IMR-90 (cell line): ENCODE results near the gene NIPBL. TPM values are rescaled to one million over a fixed set of nuclear protein-coding genes. Genes with fewer than 3 reads are reported as not detected.

Experiments used
- ATAC-seq: fragments of 200-7000 bp; cut with Tn5 transposase; 2 replicates; pipeline ENCODE4 v1.9.1; 2020; ENCODE audit warnings: low read depth, mild to moderate bottlenecking, moderate library complexity
- BruUV-seq: library from RNA; stranded (reverse); fragments of 400-500 nt; replicated peaks from 2 replicates; lab custom pipeline; 2021; lab: Mats Ljungman, UMichigan
- CTCF ChIA-PET: fragments of 300-600 bp; formaldehyde crosslinking; extraction: SDS; loops from one replicate; lab custom pipeline; 2021; ENCODE audit warnings: antibody characterized with exemption; lab: Yijun Ruan, JAX
- POLR2A ChIA-PET: fragments of 300-600 bp; sonication (Branson Sonifier 250); formaldehyde crosslinking; loops from one replicate; lab custom pipeline; 2022; ENCODE audit warnings: antibody characterized with exemption; ENCODE audit not compliant: unreplicated experiment; lab: Charles Lee
- DNase-seq: peaks from one replicate; pipeline ENCODE4 v3.0.0; 2013
- H2AFZ ChIP-seq: replicated peaks from 2 replicates; pipeline ENCODE3; 2013; ENCODE audit warnings: low read length, mild to moderate bottlenecking; ENCODE audit not compliant: poor library complexity
- H2AK5ac ChIP-seq: 2 replicates; pipeline ENCODE4 v1.6.1; 2013; ENCODE audit warnings: low read depth, low read length, inconsistent platforms
- H2AK9ac ChIP-seq: replicated peaks from 2 replicates; pipeline ENCODE3; 2013; ENCODE audit warnings: mild to moderate bottlenecking, low read depth, low read length, moderate library complexity; ENCODE audit not compliant: poor library complexity
- H2BK120ac ChIP-seq: 2 replicates; pipeline ENCODE4 v1.6.1; 2013; ENCODE audit warnings: low read depth, low read length, inconsistent platforms
- H2BK15ac ChIP-seq: 3 replicates; pipeline ENCODE4 v1.6.1; 2013; ENCODE audit warnings: low read depth, low read length, inconsistent platforms
- H2BK20ac ChIP-seq: 2 replicates; pipeline ENCODE4 v1.6.1; 2013; ENCODE audit warnings: low read depth, mild to moderate bottlenecking, inconsistent platforms, low read length, moderate library complexity
- H2BK5ac ChIP-seq: 2 replicates; pipeline ENCODE4 v1.6.1; 2013; ENCODE audit warnings: mild to moderate bottlenecking, low read depth, low read length, inconsistent platforms; ENCODE audit not compliant: poor library complexity, severe bottlenecking
- H3K14ac ChIP-seq: replicated peaks from 2 replicates; pipeline ENCODE4 v1.6.1; 2013; ENCODE audit warnings: low read depth, low read length, inconsistent platforms
- H3K18ac ChIP-seq: 2 replicates; pipeline ENCODE4 v1.6.1; 2013; ENCODE audit warnings: low read depth, low read length, control low read depth
- H3K23ac ChIP-seq: 2 replicates; pipeline ENCODE4 v1.6.1; 2013; ENCODE audit warnings: low read depth, low read length, inconsistent platforms
- H3K27ac ChIP-seq: 2 replicates; pipeline ENCODE4 v1.5.1; 2013; ENCODE audit warnings: mild to moderate bottlenecking, control low read depth, low read length; ENCODE audit not compliant: insufficient read depth
- H3K27me3 ChIP-seq: 2 replicates; pipeline ENCODE4 v1.6.1; 2013; ENCODE audit warnings: low read length; ENCODE audit not compliant: control insufficient read depth, insufficient read depth
- H3K36me3 ChIP-seq: 2 replicates; pipeline ENCODE4 v1.6.1; 2013; ENCODE audit warnings: low read length, mixed read lengths; ENCODE audit not compliant: control insufficient read depth, insufficient read depth
- H3K4ac ChIP-seq: 2 replicates; pipeline ENCODE4 v1.6.1; 2013; ENCODE audit warnings: low read depth, low read length, inconsistent platforms
- H3K4me1 ChIP-seq: 2 replicates; pipeline ENCODE4 v1.6.1; 2013; ENCODE audit warnings: low read length, mixed read lengths; ENCODE audit not compliant: control insufficient read depth, insufficient read depth
- H3K4me2 ChIP-seq: 2 replicates; pipeline ENCODE4 v1.6.1; 2013; ENCODE audit warnings: low read depth, mild to moderate bottlenecking, control low read depth, low read length, moderate library complexity
- H3K4me3 ChIP-seq: 2 replicates; pipeline ENCODE4 v1.5.1; 2013; ENCODE audit warnings: low read depth, mild to moderate bottlenecking, control low read depth, low read length, moderate library complexity; ENCODE audit not compliant: insufficient read depth
- H3K56ac ChIP-seq: 2 replicates; pipeline ENCODE4 v1.6.1; 2013; ENCODE audit warnings: low read length, inconsistent platforms; ENCODE audit not compliant: insufficient read depth; ENCODE audit errors: extremely low read depth
- H3K79me1 ChIP-seq, 2 experiments: 2 replicates each; pipeline ENCODE4 v1.6.1; 2013; ENCODE audit warnings: low read length in 2 of 2, inconsistent platforms in 1 of 2, low read depth in 1 of 2
- H3K9ac ChIP-seq: 2 replicates; pipeline ENCODE4 v1.6.1; 2013; ENCODE audit warnings: low read depth, low read length, control low read depth
- H3K9me1 ChIP-seq: 2 replicates; pipeline ENCODE4 v1.6.1; 2013; ENCODE audit warnings: low read length, inconsistent platforms; ENCODE audit not compliant: insufficient read depth
- H3K9me3 ChIP-seq: 2 replicates; pipeline ENCODE4 v1.6.1; 2013; ENCODE audit warnings: low read length; ENCODE audit not compliant: control insufficient read depth, insufficient read depth
- H4K20me1 ChIP-seq: 2 replicates; pipeline ENCODE4 v1.6.1; 2013; ENCODE audit warnings: low read length, inconsistent platforms; ENCODE audit not compliant: insufficient read depth
- H4K5ac ChIP-seq: 2 replicates; pipeline ENCODE4 v1.6.1; 2013; ENCODE audit warnings: mild to moderate bottlenecking, low read depth, low read length, control low read depth
- H4K8ac ChIP-seq, 2 experiments: 2 replicates each; pipeline ENCODE4 v1.6.1; 2013; ENCODE audit warnings: low read depth in 2 of 2, low read length in 2 of 2, control low read depth in 1 of 2, inconsistent platforms in 1 of 2
- H4K91ac ChIP-seq: 2 replicates; pipeline ENCODE4 v1.6.1; 2013; ENCODE audit warnings: low read depth, low read length, inconsistent platforms; ENCODE audit not compliant: insufficient read depth
- CEBPB ChIP-seq: IDR thresholded peaks from 2 replicates; pipeline ENCODE4 v1.6.1; 2012; ENCODE audit warnings: low read depth, low read length, improper control_type of control experiment
- CTCF ChIP-seq: conservative IDR thresholded peaks from 2 replicates; pipeline ENCODE4 v1.5.1; 2012; ENCODE audit warnings: mild to moderate bottlenecking, low read depth, low read length, improper control_type of control experiment
- ELK1 ChIP-seq: fragments of 150-350 bp; IDR thresholded peaks from 2 replicates; pipeline ENCODE4 v1.6.1; 2016; ENCODE audit warnings: low read depth, mild to moderate bottlenecking, low read length, moderate library complexity, borderline replicate concordance
- MAFK ChIP-seq: IDR thresholded peaks from 2 replicates; pipeline ENCODE4 v1.6.1; 2012; ENCODE audit warnings: low read depth, low read length, improper control_type of control experiment
- MAZ ChIP-seq: IDR thresholded peaks from 2 replicates; pipeline ENCODE4 v1.6.1; 2012; ENCODE audit warnings: low read depth, mild to moderate bottlenecking, low read length, improper control_type of control experiment, moderate library complexity, borderline replicate concordance
- NFE2L2 ChIP-seq: fragments of 150-350 bp; IDR thresholded peaks from 2 replicates; pipeline ENCODE4 v1.6.1; 2016; ENCODE audit warnings: low read depth, mild to moderate bottlenecking, low read length
- POLR2A ChIP-seq: IDR thresholded peaks from 2 replicates; pipeline ENCODE4 v1.6.1; 2012; ENCODE audit warnings: mild to moderate bottlenecking, low read depth, low read length
- RAD21 ChIP-seq: IDR thresholded peaks from 2 replicates; pipeline ENCODE4 v1.6.1; 2012; ENCODE audit warnings: low read length, improper control_type of control experiment
- RCOR1 ChIP-seq: IDR thresholded peaks from 2 replicates; pipeline ENCODE4 v1.6.1; 2012; ENCODE audit warnings: mild to moderate bottlenecking, low read length, improper control_type of control experiment; ENCODE audit not compliant: insufficient replicate concordance
- RFX5 ChIP-seq: IDR thresholded peaks from 2 replicates; pipeline ENCODE4 v1.8.0; 2012; ENCODE audit warnings: low read depth, mild to moderate bottlenecking, low read length, moderate library complexity
- SMC3 ChIP-seq: fragments of 150-350 bp; IDR thresholded peaks from 2 replicates; pipeline ENCODE4 v1.6.1; 2016; ENCODE audit warnings: low read depth, mild to moderate bottlenecking, antibody characterized with exemption, low read length, moderate library complexity
- WGBS, 2 experiments: methylation state at CpG; one replicate each; pipeline versions ENCODE4 v1.1.5 to v1.1.7; 2013; ENCODE audit warnings: missing lambda C conversion rate in 2 of 2; ENCODE audit not compliant: insufficient read length in 1 of 2; ENCODE audit errors: extremely low coverage in 2 of 2; 5-methylcytosine and 5-hydroxymethylcytosine counted together
- dilution Hi-C: fragments of 300-500 bp; cut with HindIII; formaldehyde crosslinking; loops from one replicate; pipeline ENCODE4 v1.14.3; 2018; ENCODE audit warnings: low sequenced_read_pairs; ENCODE audit not compliant: unreplicated experiment
- in situ Hi-C: fragments of 300-500 bp; cut with MboI; formaldehyde crosslinking; loops from 3 replicates; pipeline ENCODE4 v1.14.3; 2019; ENCODE audit warnings: low sequenced_read_pairs, inconsistent platforms, mixed read lengths
- intact Hi-C: fragments of 100-400 bp; cut with micrococcal nuclease; formaldehyde crosslinking; loops from 2 replicates; pipeline ENCODE4 v1.10.0; 2022
- polyA plus RNA-seq, 3 experiments: library from polyadenylated mRNA; depleted of rRNA; stranded (reverse); fragments of >200 nt; gene quantifications; 2 replicates each; pipeline ENCODE4 v1.2.3, GENCODE V29; 2012; ENCODE audit warnings: low replicate concordance in 1 of 3
- total RNA-seq: library from RNA; depleted of rRNA; stranded (reverse); fragments of >200 nt; gene quantifications from 2 replicates; pipeline ENCODE4 v1.2.3, GENCODE V29; 2012
- TF ChIP-seq, protein P1 (sequence below): fragments of 150-350 bp; IDR thresholded peaks from 2 replicates; pipeline ENCODE4 v1.6.1; 2017; ENCODE audit warnings: mild to moderate bottlenecking, antibody characterized with exemption, low read length, low read depth

The NIPBL gene
- total and polyA plus RNA-seq, 2 of the 4 experiments (the other 2 are of a cell fraction) = 8.4 to 46.4 TPM

DNA sequence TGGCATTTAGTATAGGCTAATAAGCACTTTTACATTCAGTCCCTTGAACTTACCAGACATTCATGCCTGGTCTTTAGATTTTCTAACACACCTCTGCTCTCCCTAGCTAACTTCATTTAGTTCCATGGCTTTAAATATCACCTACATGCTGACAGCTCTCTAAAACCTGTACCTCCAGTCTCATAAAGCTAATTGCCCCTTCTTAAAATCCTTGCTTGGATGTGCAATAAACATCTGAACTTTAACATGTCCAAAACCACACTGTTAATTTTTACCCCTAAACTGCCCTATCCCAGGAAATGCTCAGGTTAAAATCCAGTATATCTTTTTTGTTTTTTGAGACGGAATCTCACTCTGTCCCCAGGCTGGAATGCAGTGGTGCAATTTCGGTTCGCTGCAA lies 232.8 kb downstream of the NIPBL start:
- dilution Hi-C loops = no loop called here
- H2BK5ac ChIP-seq = no peak overlapping the region
- H3K36me3 ChIP-seq = peaks cover 17% of the 10 kb centered on the region
- WGBS, 2 experiments = 100% methylated on average over 1 of the region's 3 CpGs; no CpG with 5 or more reads in 1 of the 2 experiments
- in situ Hi-C loops = no loop called here
- ChIA-PET POLR2A (no interaction called here), CTCF (no interaction called here)
- H4K8ac ChIP-seq = no peak overlapping the region
- H3K4ac ChIP-seq = no peak overlapping the region
- no peak overlapping the region for H3K9ac ChIP-seq
- H3K9me1 ChIP-seq = no peaks in the 10 kb centered on the region
- H4K91ac ChIP-seq = no peak overlapping the region
- BruUV-seq = no TSS peak
- no peak for DNase-seq
- no peak overlapping the region for H3K27ac ChIP-seq
- H3K4me1 ChIP-seq = no peaks in the 10 kb centered on the region
- H3K23ac ChIP-seq = no peak overlapping the region
- intact Hi-C loops = no loop called here
- no peak for TF ChIP-seq RAD21
- TF ChIP-seq SMC3 = no peak
- TF ChIP-seq CTCF = no peak
- no peak for TF ChIP-seq MAFK
- no peak for TF ChIP-seq CEBPB
- no peak for TF ChIP-seq ELK1
- no peak for TF ChIP-seq POLR2A
- TF ChIP-seq, protein P1, sequence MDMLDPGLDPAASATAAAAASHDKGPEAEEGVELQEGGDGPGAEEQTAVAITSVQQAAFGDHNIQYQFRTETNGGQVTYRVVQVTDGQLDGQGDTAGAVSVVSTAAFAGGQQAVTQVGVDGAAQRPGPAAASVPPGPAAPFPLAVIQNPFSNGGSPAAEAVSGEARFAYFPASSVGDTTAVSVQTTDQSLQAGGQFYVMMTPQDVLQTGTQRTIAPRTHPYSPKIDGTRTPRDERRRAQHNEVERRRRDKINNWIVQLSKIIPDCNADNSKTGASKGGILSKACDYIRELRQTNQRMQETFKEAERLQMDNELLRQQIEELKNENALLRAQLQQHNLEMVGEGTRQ = no peak
- TF ChIP-seq NFE2L2 = no peak
- no peak for TF ChIP-seq RCOR1
- no peak for TF ChIP-seq MAZ
- TF ChIP-seq RFX5 = no peak
- H3K14ac ChIP-seq = no peak overlapping the region
- no peaks in the 10 kb centered on the region for H4K20me1 ChIP-seq
- H4K5ac ChIP-seq = no peak overlapping the region
- no peak overlapping the region for H2AFZ ChIP-seq
- no peaks in the 10 kb centered on the region for H3K9me3 ChIP-seq
- H3K56ac ChIP-seq = no peak overlapping the region
- H3K18ac ChIP-seq = no peak overlapping the region
- H2AK9ac ChIP-seq = no peak overlapping the region
- no peaks in the 10 kb centered on the region for H3K79me1 ChIP-seq
- ATAC-seq = no peak
- H2BK120ac ChIP-seq = no peak overlapping the region
- H2AK5ac ChIP-seq = no peak overlapping the region
- H3K4me2 ChIP-seq = no peak overlapping the region
- no peaks in the 10 kb centered on the region for H3K27me3 ChIP-seq
- H3K4me3 ChIP-seq = no peak overlapping the region
- no peak overlapping the region for H2BK20ac ChIP-seq
- no peak overlapping the region for H2BK15ac ChIP-seq
